BLaER1 treated with 17β-estradiol and CSF1 and Interleukin-3, amounts not matched to agents 10 nM and 100 nM (cell line): ENCODE data around the gene KSR2.

Experiments
- H3K27ac ChIP-seq, 11 experiments: shearing (Covaris generic); formaldehyde crosslinking; 2 replicates each; pipeline ENCODE4 v1.8.1; 2022
- H3K27me3 ChIP-seq, 11 experiments: shearing (Covaris generic); formaldehyde crosslinking; 2 replicates each; pipeline ENCODE4 v1.8.1; 2022
- H3K36me3 ChIP-seq, 11 experiments: shearing (Covaris generic); formaldehyde crosslinking; 2 replicates each; pipeline ENCODE4 v1.8.1; 2022
- H3K4me1 ChIP-seq, 10 experiments: shearing (Covaris generic); formaldehyde crosslinking; 2 replicates each; pipeline ENCODE4 v1.8.1; 2022
- H3K4me2 ChIP-seq, 11 experiments: shearing (Covaris generic); formaldehyde crosslinking; 2 replicates each; pipeline ENCODE4 v1.8.1; 2022
- H3K4me3 ChIP-seq, 10 experiments: shearing (Covaris generic); formaldehyde crosslinking; 2 replicates each; pipeline ENCODE4 v1.8.1; 2022
- H3K9ac ChIP-seq, 11 experiments: shearing (Covaris generic); formaldehyde crosslinking; 2 replicates each; pipeline ENCODE4 v1.8.1; 2022
- H3K9me3 ChIP-seq, 11 experiments: shearing (Covaris generic); formaldehyde crosslinking; replicated peaks in 1 of 11; 2 replicates each; pipeline ENCODE4 v1.8.1; 2022
- H4K20me1 ChIP-seq, 11 experiments: shearing (Covaris generic); formaldehyde crosslinking; 2 replicates each; pipeline ENCODE4 v1.8.1; 2022
- Cebpa-rat ChIP-seq, 11 experiments: shearing (Covaris generic); IDR thresholded peaks; 2 replicates each; pipeline ENCODE4 v1.8.1; 2022

Gene KSR2

GRCh38 chr12:117583677-117584225, 385.0 kb downstream of the KSR2 start:
- TF ChIP-seq Cebpa-rat (IDR thresholded peaks at IDR 0.05), result no peak
- H3K4me3 ChIP-seq, result no peak overlapping the region
- no peak overlapping the region for H3K27ac ChIP-seq
- H3K27me3 ChIP-seq, result no peaks in the 10 kb centered on the region
- H3K9ac ChIP-seq, result no peak overlapping the region
- no peaks in the 10 kb centered on the region for H3K9me3 ChIP-seq
- peaks cover 0 to 9% (median 3%) of the 10 kb centered on the region in 10 experiments; a peak in 8 of 20 replicates for H3K4me1 ChIP-seq
- no peaks in the 10 kb centered on the region for H3K36me3 ChIP-seq
- no peaks in the 10 kb centered on the region; a peak in 2 of 22 replicates for H4K20me1 ChIP-seq
- no peak overlapping the region for H3K4me2 ChIP-seq

DNA sequence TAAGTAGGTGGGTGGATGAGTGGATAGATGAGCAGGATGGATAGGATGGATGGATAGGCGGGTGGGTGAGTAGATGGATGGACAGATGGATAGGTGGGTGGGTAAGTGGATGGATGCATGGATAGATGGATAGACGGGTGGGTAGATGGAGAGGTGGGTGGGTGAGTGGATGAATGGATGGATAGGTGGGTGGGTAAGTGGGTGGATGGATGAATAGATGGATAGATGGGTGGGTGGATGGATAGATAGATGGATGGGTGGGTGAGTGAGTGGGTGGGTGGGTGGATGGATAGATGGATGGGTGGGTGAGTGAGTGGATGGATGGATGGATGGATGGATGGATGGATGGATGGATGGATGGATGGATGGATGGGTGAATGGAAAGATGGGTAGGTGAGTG, 385.7 kb downstream of the KSR2 start:
- H3K27ac ChIP-seq, result no peak overlapping the region
- H3K4me3 ChIP-seq, result no peak overlapping the region
- no peaks in the 10 kb centered on the region for H3K9me3 ChIP-seq
- no peaks in the 10 kb centered on the region; a peak in 2 of 22 replicates for H4K20me1 ChIP-seq
- no peak for TF ChIP-seq Cebpa-rat (IDR thresholded peaks at IDR 0.05)
- peaks cover 0 to 9% (median 3%) of the 10 kb centered on the region in 10 experiments; a peak in 8 of 20 replicates for H3K4me1 ChIP-seq
- H3K9ac ChIP-seq, result no peak overlapping the region
- no peak overlapping the region for H3K4me2 ChIP-seq
- no peaks in the 10 kb centered on the region for H3K36me3 ChIP-seq
- no peaks in the 10 kb centered on the region for H3K27me3 ChIP-seq

DNA sequence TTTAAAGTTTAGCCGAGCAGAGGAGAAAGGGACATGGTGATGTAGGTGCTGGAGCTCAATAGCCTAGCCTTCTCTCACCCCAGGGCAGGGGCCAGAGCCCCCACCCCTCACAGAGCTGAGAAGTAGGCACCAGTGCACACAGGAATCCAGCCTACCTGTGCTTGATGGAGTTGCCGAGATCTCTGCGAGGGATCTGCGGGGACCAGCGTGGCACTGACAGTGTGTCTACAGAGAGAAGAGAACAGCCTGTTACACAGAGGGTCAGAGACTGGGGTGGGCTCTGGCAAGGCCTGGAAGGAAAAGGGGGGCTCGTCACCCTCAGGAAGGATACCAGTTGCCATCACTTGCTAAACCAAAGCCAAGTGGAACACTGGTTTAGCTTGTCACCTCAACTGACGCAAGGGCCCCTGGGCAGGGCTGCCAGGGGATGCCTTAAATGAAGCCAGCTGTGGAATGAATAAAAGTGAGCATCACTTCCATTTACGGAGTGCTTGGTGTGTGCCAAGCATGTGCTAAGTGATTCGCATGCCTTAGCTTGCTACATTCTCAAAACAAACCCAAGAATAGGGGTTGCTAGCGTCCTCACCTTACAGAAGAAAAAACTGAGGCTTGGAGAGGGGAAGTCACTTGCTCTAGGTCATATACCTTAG, 386.5 kb downstream of the KSR2 start:
- H4K20me1 ChIP-seq, result no peaks in the 10 kb centered on the region; a peak in 2 of 22 replicates
- H3K27me3 ChIP-seq, result no peaks in the 10 kb centered on the region
- H3K36me3 ChIP-seq, result no peaks in the 10 kb centered on the region
- H3K4me2 ChIP-seq, result no peak overlapping the region
- peaks cover 0 to 9% (median 3%) of the 10 kb centered on the region in 10 experiments; a peak in 8 of 20 replicates for H3K4me1 ChIP-seq
- no peak overlapping the region for H3K4me3 ChIP-seq
- H3K27ac ChIP-seq, result no peak overlapping the region
- TF ChIP-seq Cebpa-rat (IDR thresholded peaks at IDR 0.05), result no peak
- H3K9me3 ChIP-seq, result peaks cover 0 to 7% (median 0%) of the 10 kb centered on the region in 11 experiments; a peak in 1 of 22 replicates
- H3K9ac ChIP-seq, result no peak overlapping the region; a peak in 1 of 22 replicates

DNA sequence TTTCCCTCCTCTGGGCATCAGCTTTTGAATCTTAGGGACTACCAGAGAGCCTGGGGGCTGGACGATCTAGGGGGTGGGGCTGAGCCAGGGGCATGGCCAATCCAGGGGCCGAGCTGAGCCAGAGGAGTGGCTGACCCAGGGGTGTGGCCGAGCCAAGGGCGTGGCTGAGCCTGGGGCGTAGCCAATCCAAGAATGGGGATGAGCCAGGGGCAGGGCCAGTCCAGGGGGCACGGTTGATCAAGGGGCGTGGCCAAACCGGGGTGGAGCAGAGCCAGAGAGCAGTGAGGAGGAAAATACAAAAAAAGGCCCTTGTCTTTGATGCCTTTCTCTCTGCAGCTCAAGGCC, 388.1 kb downstream of the KSR2 start:
- no peak for TF ChIP-seq Cebpa-rat (IDR thresholded peaks at IDR 0.05)
- peaks cover 0 to 9% (median 0%) of the 10 kb centered on the region in 11 experiments; a peak in 1 of 22 replicates for H3K9me3 ChIP-seq
- no peaks in the 10 kb centered on the region for H3K36me3 ChIP-seq
- no peak overlapping the region for H3K27ac ChIP-seq
- peak overlapping the region in 6 of 11 experiments; percentile 11 to 41 (median 25); a peak in 8 of 22 replicates for H3K4me2 ChIP-seq
- no peak overlapping the region for H3K4me3 ChIP-seq
- no peaks in the 10 kb centered on the region; a peak in 2 of 22 replicates for H4K20me1 ChIP-seq
- H3K27me3 ChIP-seq, result no peaks in the 10 kb centered on the region
- no peak overlapping the region for H3K9ac ChIP-seq
- H3K4me1 ChIP-seq, result peaks cover 0 to 9% (median 3%) of the 10 kb centered on the region in 10 experiments; a peak in 8 of 20 replicates

DNA sequence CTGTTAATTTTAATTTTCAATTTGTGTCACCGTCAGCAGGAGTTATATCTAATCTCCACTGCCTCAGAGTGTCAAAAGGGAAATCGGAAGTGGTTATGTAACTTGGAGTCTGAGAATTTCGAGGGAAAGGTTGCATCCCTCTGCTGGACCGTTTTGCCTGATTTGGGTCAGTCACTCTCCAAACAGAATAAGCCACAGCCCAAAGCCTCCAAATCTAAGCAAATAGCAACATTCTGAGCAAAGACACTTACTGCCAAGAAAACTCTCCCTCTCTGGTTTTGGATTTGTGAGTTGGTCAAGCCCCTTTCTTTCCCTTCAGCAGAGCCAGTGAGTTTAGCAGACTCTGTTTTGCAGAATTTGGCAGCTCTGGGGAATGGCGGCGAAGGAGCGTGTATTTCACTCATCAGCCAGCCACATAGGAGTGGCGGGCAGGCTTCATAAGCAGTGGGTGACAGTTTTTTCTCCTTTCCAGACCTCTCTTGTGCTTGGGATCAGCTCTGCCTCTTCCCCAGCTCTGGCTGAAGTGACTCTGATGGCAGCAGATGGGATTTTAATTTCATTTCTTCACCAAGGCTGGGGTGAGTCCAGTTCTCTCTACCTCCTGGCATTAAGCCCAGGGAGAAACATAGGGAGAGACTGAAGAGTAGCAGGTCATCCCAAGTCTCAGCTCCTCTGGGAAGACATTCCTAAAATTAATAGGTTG, 388.6 kb downstream of the KSR2 start:
- Histone ChIP-seq H3K4me2 (no peak overlapping the region; a peak in 1 of 22 replicates), H3K36me3 (no peaks in the 10 kb centered on the region)
- TF ChIP-seq Cebpa-rat (IDR thresholded peaks at IDR 0.05), result no peak

GRCh38 chr12:117577122-117577657, 391.6 kb downstream of the KSR2 start:
- H3K9me3 ChIP-seq, result peaks cover 0 to 9% (median 0%) of the 10 kb centered on the region in 11 experiments; a peak in 1 of 22 replicates
- H3K27ac ChIP-seq, result no peak overlapping the region
- no peak overlapping the region for H3K4me2 ChIP-seq
- TF ChIP-seq Cebpa-rat (IDR thresholded peaks at IDR 0.05), result no peak
- H3K4me3 ChIP-seq, result no peak overlapping the region
- no peaks in the 10 kb centered on the region; a peak in 1 of 22 replicates for H4K20me1 ChIP-seq
- peaks cover 0 to 18% (median 4%) of the 10 kb centered on the region in 10 experiments; a peak in 10 of 20 replicates for H3K4me1 ChIP-seq
- no peaks in the 10 kb centered on the region for H3K36me3 ChIP-seq
- peaks cover 0 to 20% (median 3%) of the 10 kb centered on the region in 11 experiments; a peak in 8 of 22 replicates for H3K27me3 ChIP-seq
- no peak overlapping the region for H3K9ac ChIP-seq

More for the DNA sequence above, 388.6 kb downstream of the KSR2 start:
- H4K20me1 ChIP-seq, result no peaks in the 10 kb centered on the region; a peak in 2 of 22 replicates
- peaks cover 0 to 9% (median 3%) of the 10 kb centered on the region in 10 experiments; a peak in 8 of 20 replicates for H3K4me1 ChIP-seq
- peaks cover 0 to 9% (median 0%) of the 10 kb centered on the region in 11 experiments; a peak in 1 of 22 replicates for H3K9me3 ChIP-seq
- H3K27me3 ChIP-seq, result 0 out of 22 replicates have a peak, but pooled peaks cover 0 to 1% (median 0%) of the 10 kb centered on the region in 11 experiments
- no peak overlapping the region for H3K9ac ChIP-seq
- H3K27ac ChIP-seq, result no peak overlapping the region
- H3K4me3 ChIP-seq, result no peak overlapping the region

- Histone ChIP-seq H4K20me1 (no peaks in the 10 kb centered on the region; a peak in 1 of 22 replicates), H3K9ac (no peak overlapping the region), H3K27me3 (peaks cover 0 to 31% (median 8%) of the 10 kb centered on the region in 11 experiments; a peak in 9 of 22 replicates), H3K4me3 (no peak overlapping the region), H3K27ac (no peak overlapping the region), H3K36me3 (no peaks in the 10 kb centered on the region), H3K4me2 (no peak overlapping the region), H3K4me1 (peaks cover 0 to 14% (median 2%) of the 10 kb centered on the region in 10 experiments; a peak in 10 of 20 replicates), H3K9me3 (peaks cover 0 to 9% (median 0%) of the 10 kb centered on the region in 11 experiments; a peak in 1 of 22 replicates)
- TF ChIP-seq Cebpa-rat (IDR thresholded peaks at IDR 0.05), result no peak
Observed at GRCh38 chr12:117576053-117576452, 392.7 kb downstream of the KSR2 start.

- no peak overlapping the region for H3K27ac ChIP-seq
- peaks cover 0 to 10% (median 0%) of the 10 kb centered on the region in 10 experiments; a peak in 7 of 20 replicates for H3K4me1 ChIP-seq
- peaks cover 0 to 31% (median 8%) of the 10 kb centered on the region in 11 experiments; a peak in 11 of 22 replicates for H3K27me3 ChIP-seq
- peak overlapping the region in 3 of 11 experiments; percentile 33 to 52 (median 43); a peak in 3 of 22 replicates for H3K4me2 ChIP-seq
- no peak for TF ChIP-seq Cebpa-rat (IDR thresholded peaks at IDR 0.05)
- H3K9me3 ChIP-seq, result peaks cover 0 to 9% (median 0%) of the 10 kb centered on the region in 11 experiments; a peak in 1 of 22 replicates
- H4K20me1 ChIP-seq, result no peaks in the 10 kb centered on the region
- H3K36me3 ChIP-seq, result no peaks in the 10 kb centered on the region
- no peak overlapping the region for H3K4me3 ChIP-seq
- no peak overlapping the region for H3K9ac ChIP-seq
Observed at GRCh38 chr12:117574655-117575054, 394.1 kb downstream of the KSR2 start.
